RPMI7951 (cell line): ENCODE data around the gene RFC2. TPM values are rescaled to one million over a fixed set of nuclear protein-coding genes. Genes with fewer than 3 reads are reported as not detected.
"Not testable (repeated sequence)": the region's sequence is repeated elsewhere in the genome, so short reads cannot be mapped to it uniquely, and the experiment has no call there.

ENCODE experiments used
- DNase-seq: peaks from one replicate; pipeline ENCODE4 v3.0.0-alpha.2; 2012; ENCODE audit warnings: low read depth
- total RNA-seq: library from RNA; depleted of rRNA; stranded (reverse); fragments of >200 nt; shearing (Covaris generic); gene quantifications from 2 replicates; pipeline ENCODE4 v1.2.3, GENCODE V29; 2014

Gene RFC2
- total RNA-seq, 1 experiment from 2014 or later = 68.5 TPM

- DNase-seq = peak; percentile 71
Observed at GRCh38 chr7:74283858-74284447, 29.8 kb upstream of the RFC2 start.

DNA sequence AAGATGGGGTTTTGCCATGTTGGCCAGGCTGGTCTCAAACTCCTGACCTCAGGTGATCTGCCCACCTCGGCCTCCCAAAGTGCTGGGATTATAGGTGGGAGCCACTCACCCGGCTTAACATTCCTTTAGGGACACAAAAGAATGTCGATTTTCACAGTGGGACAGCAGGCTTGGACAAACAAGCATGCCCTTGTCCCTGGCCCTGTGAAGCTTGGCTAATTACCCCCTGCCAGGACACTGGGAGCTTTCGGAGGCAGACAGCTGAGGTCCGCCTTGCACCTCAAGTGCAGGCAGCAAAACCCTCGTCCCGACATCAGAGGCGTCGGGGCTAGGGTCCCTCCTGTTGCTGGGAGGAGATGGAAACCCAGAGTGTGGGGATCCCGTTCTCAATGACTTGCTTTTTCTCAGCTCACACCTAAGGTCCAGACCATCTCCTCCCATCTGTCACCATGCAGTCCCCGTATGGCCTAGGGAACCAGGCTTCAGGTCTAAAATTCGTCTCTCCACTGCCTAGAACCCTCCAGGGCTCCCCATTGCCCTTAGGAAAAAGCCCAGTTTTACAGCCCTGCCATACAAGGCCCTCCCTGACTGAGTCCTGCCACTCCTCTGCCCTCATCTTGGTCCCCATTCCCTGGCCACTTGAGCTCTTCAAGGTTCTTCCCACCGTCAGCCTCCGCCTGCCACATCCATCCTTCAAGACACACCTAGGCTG is 28.7 kb upstream of the RFC2 start:
- no peak for DNase-seq

GRCh38 chr7:74280985-74281384 is 26.8 kb upstream of the RFC2 start:
- DNase-seq = no peak

DNA sequence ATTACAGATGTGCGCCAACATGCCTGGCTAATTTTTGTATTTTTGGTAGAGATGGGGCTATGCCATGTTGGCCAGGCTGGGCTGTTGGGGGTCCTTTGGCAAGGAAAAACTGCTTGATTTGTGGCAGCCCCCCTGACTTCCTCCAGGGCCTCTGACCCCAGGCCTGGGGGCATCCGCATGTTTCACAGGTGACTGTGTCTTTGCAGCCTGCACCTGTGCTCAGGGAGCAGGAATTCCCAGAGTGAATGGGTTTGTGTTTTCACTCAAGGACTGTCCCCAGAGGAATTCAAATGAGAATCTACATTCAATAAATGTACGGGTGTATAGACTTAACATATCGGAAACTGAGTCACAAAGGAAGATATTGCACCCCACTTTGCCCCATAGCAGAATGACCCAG is 23.4 kb upstream of the RFC2 start:
- DNase-seq = no peak

DNA sequence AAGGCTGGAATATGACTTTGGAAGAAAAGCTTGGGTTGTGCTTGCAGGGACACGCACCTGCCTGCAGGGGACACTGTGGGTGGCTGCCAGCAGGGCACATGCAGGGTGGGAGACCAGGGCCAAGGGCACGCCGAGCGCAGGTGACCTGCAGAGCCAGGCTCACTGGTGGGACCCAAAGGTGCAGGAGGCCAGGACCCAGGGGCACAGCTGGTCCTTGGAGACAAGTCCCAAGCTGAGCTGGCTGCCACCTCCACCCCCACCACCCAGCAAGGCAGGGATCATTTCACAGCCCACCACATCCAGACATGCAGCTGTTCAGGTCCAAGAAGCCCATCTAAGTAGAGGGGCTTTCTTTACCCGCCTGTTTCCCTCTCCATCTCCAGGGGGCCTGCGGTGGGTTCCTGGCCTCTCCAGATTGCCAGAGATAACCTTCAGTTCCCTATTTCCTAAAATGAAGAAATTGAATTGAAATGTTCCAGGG is 21.2 kb upstream of the RFC2 start:
- DNase-seq = no peak

DNA sequence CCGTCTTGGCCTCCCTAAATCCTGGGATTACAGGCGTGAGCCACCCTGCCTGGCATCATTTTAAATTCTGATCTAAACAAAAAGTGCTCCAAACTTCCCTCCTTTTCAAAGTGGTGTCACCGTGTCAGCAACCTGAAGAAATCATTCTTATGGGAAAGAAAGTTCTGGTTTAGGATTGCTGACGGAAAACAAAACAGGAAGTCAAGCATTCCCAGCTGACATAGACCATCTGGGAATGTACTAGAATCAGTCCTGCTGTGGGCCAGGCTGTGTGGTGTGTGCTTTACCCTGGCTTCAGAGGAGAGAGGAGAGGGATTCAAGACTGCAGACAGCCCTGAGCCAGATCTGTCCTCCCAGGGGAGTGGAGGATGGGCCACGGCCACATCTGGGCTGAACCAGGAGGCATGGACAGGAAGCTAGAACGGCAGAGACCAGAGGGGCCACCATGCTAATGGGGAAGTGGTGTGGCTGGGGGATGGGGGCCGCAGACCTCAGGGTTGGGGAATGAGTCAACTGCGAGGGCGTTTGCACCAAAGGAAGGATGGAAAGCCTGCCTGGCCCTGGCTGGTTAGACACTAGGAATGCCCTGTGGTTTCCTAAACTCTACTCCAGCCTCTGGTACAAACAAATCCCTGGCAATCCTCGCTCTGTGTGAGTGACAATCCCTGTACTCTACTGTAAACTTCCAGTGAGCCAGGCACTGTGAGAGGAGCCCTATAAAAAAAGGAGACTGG is 18.3 kb upstream of the RFC2 start:
- DNase-seq = peak; percentile 98

DNA sequence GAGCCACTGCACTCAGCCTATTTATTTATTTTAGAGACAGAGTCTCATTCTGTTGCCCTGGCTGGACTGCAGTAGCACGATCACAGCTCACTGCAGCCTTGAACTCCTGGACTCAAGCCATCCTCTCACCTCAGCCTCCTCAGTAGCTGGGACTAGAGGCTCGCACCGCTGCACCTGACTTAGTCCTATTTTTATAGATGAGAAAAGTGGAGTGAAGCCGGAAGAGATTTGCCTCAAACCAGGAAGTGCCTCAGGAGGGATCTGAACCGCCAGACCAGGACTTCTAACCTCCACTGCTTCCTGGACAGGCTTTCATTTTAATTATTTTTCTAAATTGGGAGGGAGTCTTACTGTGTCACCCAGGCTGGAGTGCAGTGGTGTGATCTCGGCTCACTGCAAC is 17.5 kb upstream of the RFC2 start:
- no peak for DNase-seq

- peak; percentile 80 for DNase-seq
Observed at GRCh38 chr7:74269757-74270277, 15.6 kb upstream of the RFC2 start.

GRCh38 chr7:74267756-74268565 is 13.8 kb upstream of the RFC2 start:
- no peak for DNase-seq

DNA sequence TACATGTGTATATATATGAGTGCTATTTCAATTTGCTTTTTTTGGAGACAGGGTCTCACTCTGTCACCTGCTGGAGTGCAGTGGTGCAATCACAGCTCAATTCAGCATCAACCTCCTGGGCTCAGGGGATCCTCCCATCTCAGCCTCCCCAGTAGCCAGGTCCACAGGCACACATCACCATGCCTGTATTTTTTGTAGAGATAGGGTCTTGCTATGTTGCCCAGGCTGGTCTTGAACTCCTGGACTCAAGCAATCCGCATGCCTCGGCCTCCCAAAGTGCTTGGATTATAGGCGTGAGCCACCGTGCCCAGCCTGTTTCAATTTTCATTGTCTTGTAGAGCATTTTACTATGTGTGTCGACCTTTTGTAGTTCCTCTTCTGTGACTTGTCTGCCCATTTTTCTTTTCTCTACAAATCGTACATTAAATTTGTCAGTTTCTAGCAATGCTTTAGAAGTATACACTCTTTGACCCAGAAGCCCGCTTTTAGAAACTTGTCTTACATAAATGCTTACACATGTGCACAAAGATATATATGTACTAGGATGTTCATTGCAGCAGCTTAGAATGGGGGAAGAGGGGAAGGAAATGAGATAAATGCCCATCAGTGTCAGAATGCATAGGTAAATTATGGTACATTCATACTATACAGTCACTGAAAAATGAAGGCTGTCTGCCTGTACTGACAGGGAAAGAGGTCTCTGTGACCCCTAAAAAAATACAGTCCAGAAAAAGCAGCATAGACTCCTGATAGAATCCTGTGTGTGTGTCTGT is 12.2 kb upstream of the RFC2 start:
- no peak for DNase-seq

DNA sequence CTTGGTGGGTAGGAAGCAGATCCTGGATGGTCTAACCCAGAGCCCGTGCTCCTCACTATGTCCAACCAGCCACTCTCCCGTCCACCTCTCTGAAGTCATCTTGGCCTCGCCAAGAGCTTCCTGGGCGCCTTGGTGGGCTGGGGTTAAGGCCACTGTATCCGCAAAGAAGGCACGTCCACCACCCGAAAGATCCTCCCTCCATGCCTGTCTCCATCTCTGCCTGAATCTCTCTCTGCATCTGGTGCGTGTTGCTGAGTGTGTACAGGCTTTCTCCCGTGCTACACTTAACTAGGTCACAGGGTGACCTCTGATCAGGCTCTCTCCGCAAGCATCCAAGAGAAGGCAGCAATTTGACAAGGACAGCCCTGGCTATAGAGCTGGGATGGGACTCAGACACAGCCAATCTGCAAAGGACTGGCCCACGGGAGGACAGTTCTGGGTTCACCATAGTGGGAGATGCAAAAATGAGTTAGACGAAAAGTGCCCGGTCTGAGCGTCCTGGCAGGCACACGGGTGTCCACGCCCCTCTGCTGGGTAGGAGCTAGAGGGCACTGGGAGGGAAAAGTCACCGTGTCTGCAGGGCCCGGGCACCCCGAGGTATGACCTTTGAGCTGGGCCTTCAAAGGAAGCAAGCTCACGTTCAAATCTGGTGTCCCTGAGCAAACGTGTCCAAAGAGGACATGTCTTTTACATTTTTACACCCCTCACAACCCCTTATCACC is 9.4 kb upstream of the RFC2 start:
- no peak for DNase-seq

DNA sequence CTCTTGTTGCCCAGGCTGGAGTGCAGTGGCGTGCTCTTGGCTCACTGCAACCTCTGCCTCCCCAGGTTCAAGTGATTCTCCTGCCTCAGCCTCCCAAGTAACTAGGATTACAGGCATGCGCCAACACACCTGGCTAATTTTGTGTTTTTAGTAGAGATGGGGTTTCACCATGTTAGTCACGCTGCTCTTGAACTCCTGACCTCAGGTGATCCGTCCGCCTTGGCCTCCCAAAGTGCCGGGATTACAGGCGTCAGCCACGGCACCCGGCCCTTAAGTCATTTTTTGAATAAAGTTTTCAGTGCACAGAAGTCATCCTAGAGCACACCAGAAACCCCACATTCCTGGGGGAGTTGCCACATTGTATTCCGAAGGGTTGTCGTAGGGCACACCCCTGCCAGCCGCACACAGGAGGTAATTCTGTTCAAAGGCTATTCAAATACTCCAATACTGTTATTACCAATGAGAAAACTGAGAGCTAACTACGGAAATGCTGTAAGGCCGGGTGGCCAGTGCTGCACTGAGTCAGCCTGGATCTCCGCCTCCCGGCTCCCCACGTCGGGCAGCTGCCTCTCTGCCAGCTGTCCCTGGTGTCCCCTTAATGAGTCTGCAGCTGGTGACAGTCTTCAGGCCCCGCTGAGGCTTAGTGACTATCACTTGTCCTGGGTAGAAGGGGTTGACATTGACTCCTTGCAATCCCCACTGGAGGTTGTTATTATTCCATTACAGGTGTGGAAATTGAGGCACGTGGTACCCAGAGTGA is 8.6 kb upstream of the RFC2 start:
- DNase-seq = no peak

GRCh38 chr7:74258639-74259038 is 4.4 kb upstream of the RFC2 start:
- no peak for DNase-seq

- DNase-seq = peak; percentile 49
Observed at GRCh38 chr7:74256491-74257408, 2.6 kb upstream of the RFC2 start.

- DNase-seq = not testable (repeated sequence)
Observed at GRCh38 chr7:74255461-74255860, 1.3 kb upstream of the RFC2 start.

- no peak for DNase-seq
Observed at GRCh38 chr7:74254858-74255379, 720 bp upstream of the RFC2 start.

DNA sequence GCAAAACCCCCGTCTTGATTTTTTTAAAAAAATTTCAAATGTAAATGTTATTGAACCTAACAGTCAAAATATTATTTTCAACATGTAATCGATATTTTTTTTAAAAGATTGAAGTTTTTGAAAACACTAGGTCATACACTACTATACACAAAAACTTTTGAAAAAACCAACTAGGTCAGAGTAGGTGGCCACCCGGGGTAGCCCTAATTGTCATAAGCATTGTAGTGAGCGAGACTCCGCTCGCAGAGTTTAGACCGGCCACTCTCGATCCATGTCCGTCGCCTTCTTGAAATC is 417 bp downstream of the RFC2 start:
- no peak for DNase-seq

- no peak for DNase-seq
Observed at GRCh38 chr7:74253331-74253730, 868 bp downstream of the RFC2 start.
